Inflammatory macrophage treated with lipopolysaccharide for 4 hours (primary cell): Measurements from ENCODE around the gene SLC26A4.

Experiments used
- DNase-seq: peaks from one replicate; pipeline ENCODE4 v3.0.0-alpha.2; 2020

Gene SLC26A4

DNA sequence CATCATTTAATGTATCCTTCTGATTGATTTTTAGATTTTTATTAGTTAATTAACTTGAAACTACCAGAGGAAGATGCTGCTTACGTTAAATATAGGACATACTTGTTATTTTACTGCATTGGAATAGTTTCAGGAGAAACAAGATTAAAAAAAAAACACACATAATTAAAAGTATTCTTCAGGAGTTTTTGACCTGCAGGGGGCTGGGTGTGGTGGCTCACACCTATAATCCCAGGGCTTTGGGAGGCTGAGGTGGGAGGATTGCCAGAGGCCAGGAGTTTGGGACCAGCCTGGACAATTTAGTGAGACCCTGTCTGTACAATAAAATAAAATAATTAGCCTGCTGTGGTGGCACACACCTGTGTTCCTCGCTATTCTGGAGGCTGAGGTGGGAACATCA, 94.0 kb downstream of the SLC26A4 start:
- no peak for DNase-seq

DNA sequence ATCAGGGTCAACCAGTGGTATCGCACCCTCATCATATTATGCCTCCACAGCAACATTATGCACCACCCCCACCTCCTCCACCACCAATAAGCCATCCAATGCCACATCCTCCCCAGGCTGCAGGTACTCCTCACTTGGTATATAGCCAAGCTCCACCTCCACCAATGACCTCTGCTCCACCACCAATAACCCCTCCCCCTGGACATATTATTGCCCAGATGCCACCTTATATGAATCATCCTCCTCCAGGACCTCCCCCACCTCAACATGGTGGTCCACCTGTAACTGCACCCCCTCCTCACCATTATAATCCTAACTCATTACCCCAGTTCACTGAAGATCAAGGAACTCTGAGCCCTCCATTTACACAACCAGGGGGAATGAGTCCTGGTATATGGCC, 98.0 kb downstream of the SLC26A4 start:
- no peak for DNase-seq

DNA sequence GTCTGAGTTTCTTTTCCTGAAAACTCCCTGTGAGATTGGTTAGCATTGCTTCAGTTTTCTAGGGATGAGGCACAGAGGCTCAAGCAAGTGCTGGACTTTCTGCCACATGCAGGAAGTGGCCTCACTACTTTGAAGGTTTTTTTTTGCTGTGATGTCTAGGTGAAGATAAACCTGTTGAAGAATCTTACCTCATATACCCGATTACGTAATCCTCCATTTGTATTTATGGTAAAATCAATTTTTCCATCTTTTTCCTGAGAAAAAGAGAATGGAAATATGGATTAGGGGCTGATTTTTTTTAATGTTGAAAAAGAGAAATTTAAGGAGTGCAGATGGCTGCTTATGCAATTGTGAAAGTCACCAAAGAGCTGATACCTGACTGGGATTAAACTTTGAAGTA, 106.8 kb downstream of the SLC26A4 start:
- DNase-seq, result no peak
